Measurements from ENCODE around the gene PRKCA. TPM values are rescaled to one million over a fixed set of nuclear protein-coding genes. Genes with fewer than 3 reads are reported as not detected.
A peak's percentile ranks its signal among the peaks of the same experiment; 100 is the strongest.

The PRKCA gene
- total and polyA plus RNA-seq, 12 donors: 1.6 to 27.6 (median 10.5) TPM

GRCh38 chr17:66520999-66521398 is 218.6 kb downstream of the PRKCA start:
- Histone ChIP-seq H3K36me3 (no peaks in the 10 kb centered on the region), H3K4me1 (peaks cover 0 to 38% (median 10%) of the 10 kb centered on the region in 9 donors), H3K4me3 (no peak overlapping the region), H3K27me3 (no peaks in the 10 kb centered on the region), H3K9me3 (peaks cover 0 to 3% (median 0%) of the 10 kb centered on the region in 11 donors), H3K27ac (no peak overlapping the region)
- no peak for ATAC-seq
- intact Hi-C loops (cut with DNase I): no loop called here
- 68 to 76% methylated on average over 2 of the region's 2 CpGs for WGBS, 2 donors
- no peak for DNase-seq
- no peak for TF ChIP-seq CTCF (IDR thresholded peaks at IDR 0.05)

DNA sequence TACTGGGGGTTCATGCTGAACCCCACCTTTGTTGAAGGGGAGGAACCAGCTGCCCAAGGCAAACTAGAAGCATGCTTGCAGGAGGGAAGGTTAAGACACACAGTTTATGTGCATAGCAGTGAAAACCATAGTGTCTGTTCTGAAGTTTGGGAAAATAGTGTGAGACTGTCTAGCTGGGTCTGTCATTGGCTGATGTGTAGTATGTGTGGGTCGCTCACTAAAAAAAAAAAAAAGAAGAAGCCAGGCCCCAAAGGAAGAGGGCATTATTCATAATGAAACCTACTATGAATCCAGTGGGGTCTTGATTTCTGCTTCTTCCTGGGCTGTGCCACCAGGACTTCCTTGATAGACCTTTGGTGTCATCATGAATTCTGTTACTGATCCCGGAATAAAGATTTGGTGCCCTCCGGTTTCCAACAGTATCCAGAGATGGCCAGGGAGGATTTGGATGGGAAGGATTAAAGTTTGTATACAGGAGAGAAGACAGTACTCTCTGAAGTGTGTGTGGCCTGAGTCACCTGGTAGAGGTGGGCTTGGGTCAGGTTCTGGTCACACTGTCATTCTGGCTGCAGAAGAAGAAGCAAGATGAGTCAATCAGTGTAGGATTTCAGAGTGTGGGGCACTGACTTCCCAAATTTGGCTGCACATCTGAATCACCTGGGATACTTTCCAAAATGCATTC is 220.3 kb downstream of the PRKCA start:
- Histone ChIP-seq H3K4me1 (peaks cover 0 to 33% (median 10%) of the 10 kb centered on the region in 9 donors), H3K9me3 (peaks cover 0 to 3% (median 0%) of the 10 kb centered on the region in 11 donors), H3K27me3 (no peaks in the 10 kb centered on the region), H3K4me3 (no peak overlapping the region), H3K27ac (no peak overlapping the region), H3K36me3 (no peaks in the 10 kb centered on the region)
- DNase-seq: no peak
- no peak for TF ChIP-seq CTCF (IDR thresholded peaks at IDR 0.05)
- intact Hi-C loops (cut with DNase I): no loop called here
- no peak for ATAC-seq
- WGBS, 2 donors: 90 to 97% methylated on average over 3 of the region's 3 CpGs

GRCh38 chr17:66523378-66524200 is 221.2 kb downstream of the PRKCA start:
- Histone ChIP-seq H3K27me3 (no peaks in the 10 kb centered on the region), H3K27ac (peak overlapping the region in 2 of 10 donors; percentile 37 to 61), H3K36me3 (no peaks in the 10 kb centered on the region), H3K4me3 (no peak overlapping the region), H3K4me1 (peaks cover 0 to 29% (median 10%) of the 10 kb centered on the region in 9 donors), H3K9me3 (peaks cover 0 to 3% (median 0%) of the 10 kb centered on the region in 11 donors)
- no peak for DNase-seq
- intact Hi-C loops (cut with DNase I): no loop called here
- 70 to 71% methylated on average over 6 of the region's 6 CpGs for WGBS, 2 donors
- ATAC-seq: peak; percentile 41 to 86 (median 64)
- TF ChIP-seq CTCF (IDR thresholded peaks at IDR 0.05): no peak

- Histone ChIP-seq H3K9me3 (peaks cover 0 to 3% (median 0%) of the 10 kb centered on the region in 11 donors), H3K36me3 (no peaks in the 10 kb centered on the region), H3K4me3 (no peak overlapping the region), H3K27me3 (no peaks in the 10 kb centered on the region), H3K27ac (no peak overlapping the region), H3K4me1 (peaks cover 0 to 29% (median 10%) of the 10 kb centered on the region in 9 donors)
- intact Hi-C loops (cut with DNase I): no loop called here
- no peak for DNase-seq
- TF ChIP-seq CTCF (IDR thresholded peaks at IDR 0.05): no peak
- WGBS, 2 donors: 88 to 89% methylated on average over 2 of the region's 2 CpGs
- ATAC-seq: no peak
Measured at GRCh38 chr17:66524877-66525276, 222.5 kb downstream of the PRKCA start.

Data from heart right ventricle (tissue), 16 donors.